BJ (cell line): ENCODE data around the gene ACBD7. TPM values are rescaled to one million over a fixed set of nuclear protein-coding genes. Genes with fewer than 3 reads are reported as not detected.
A peak's percentile ranks its signal among the peaks of the same experiment; 100 is the strongest.

Experiments used
- CTCF ChIA-PET: fragments of 350-600 bp; formaldehyde crosslinking; extraction: SDS; loops from one replicate; lab custom pipeline; 2021; ENCODE audit warnings: antibody characterized with exemption, inconsistent platforms; lab: Yijun Ruan, JAX
- POLR2A ChIA-PET: fragments of 300-600 bp; sonication (Branson Sonifier 250); formaldehyde crosslinking; extraction: SDS; loops from one replicate; lab custom pipeline; 2021; ENCODE audit warnings: antibody characterized with exemption; lab: Charles Lee
- DNase-seq: peaks from one replicate; pipeline ENCODE4 v3.0.0-alpha.2; 2011; ENCODE audit warnings: low read depth
- H3K27me3 ChIP-seq: 2 replicates; pipeline ENCODE4 v1.6.0; 2011; ENCODE audit warnings: low read length; ENCODE audit not compliant: control insufficient read depth, insufficient read depth
- H3K36me3 ChIP-seq: 2 replicates; pipeline ENCODE4 v1.5.1; 2011; ENCODE audit warnings: low read length; ENCODE audit not compliant: control insufficient read depth, insufficient read depth
- H3K4me3 ChIP-seq: 2 replicates; pipeline ENCODE4 v1.5.1; 2011; ENCODE audit warnings: low read depth, mild to moderate bottlenecking, control low read depth, low read length
- polyA plus RNA-seq: library from polyadenylated mRNA; depleted of rRNA; stranded (reverse); fragments of >200 nt; gene quantifications from 2 replicates; pipeline ENCODE4 v1.2.3, GENCODE V29; 2011
- TF ChIP-seq, protein P1 (sequence below): IDR thresholded peaks from 2 replicates; pipeline ENCODE4 v1.5.1; 2011; ENCODE audit warnings: low read depth, mild to moderate bottlenecking, control low read depth, inconsistent platforms, low read length, moderate library complexity; ENCODE audit not compliant: insufficient read depth

The ACBD7 gene
- polyA plus RNA-seq, 1 experiment = 0.76 TPM

DNA sequence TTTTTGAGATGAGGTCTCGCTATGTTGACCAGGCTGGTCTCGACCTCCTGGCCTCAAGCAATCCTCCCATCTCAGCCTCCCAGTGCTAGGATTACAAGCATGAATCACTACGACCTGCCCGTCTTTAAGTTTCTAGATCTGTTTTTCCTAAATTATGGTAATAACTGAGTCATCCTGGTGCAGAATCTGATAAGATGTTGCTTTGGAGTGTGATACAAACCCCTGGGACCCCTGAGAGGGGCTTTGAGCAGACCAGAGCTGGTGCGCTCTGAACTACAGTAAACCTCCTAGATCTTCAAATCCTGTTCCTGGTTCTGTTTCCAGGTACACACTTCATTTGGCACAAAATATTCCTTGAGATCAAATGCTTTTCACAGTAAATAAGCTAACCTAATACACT, 42.8 kb upstream of the ACBD7 start:
- H3K4me3 ChIP-seq = no peak overlapping the region
- no peaks in the 10 kb centered on the region for H3K27me3 ChIP-seq
- CTCF ChIA-PET = interaction anchor here (0.6 kb wide), 1 partner anchor 21 kb away, joined by 4 read pairs; no protein-coding TSS in a partner anchor
- TF ChIP-seq, protein P1, sequence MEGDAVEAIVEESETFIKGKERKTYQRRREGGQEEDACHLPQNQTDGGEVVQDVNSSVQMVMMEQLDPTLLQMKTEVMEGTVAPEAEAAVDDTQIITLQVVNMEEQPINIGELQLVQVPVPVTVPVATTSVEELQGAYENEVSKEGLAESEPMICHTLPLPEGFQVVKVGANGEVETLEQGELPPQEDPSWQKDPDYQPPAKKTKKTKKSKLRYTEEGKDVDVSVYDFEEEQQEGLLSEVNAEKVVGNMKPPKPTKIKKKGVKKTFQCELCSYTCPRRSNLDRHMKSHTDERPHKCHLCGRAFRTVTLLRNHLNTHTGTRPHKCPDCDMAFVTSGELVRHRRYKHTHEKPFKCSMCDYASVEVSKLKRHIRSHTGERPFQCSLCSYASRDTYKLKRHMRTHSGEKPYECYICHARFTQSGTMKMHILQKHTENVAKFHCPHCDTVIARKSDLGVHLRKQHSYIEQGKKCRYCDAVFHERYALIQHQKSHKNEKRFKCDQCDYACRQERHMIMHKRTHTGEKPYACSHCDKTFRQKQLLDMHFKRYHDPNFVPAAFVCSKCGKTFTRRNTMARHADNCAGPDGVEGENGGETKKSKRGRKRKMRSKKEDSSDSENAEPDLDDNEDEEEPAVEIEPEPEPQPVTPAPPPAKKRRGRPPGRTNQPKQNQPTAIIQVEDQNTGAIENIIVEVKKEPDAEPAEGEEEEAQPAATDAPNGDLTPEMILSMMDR = no peak
- POLR2A ChIA-PET = interaction anchor here (0.6 kb wide), 1 partner anchor 588 kb away, joined by 3 read pairs; no protein-coding TSS in a partner anchor
- DNase-seq = no peak
- peaks cover 20% of the 10 kb centered on the region for H3K36me3 ChIP-seq

DNA sequence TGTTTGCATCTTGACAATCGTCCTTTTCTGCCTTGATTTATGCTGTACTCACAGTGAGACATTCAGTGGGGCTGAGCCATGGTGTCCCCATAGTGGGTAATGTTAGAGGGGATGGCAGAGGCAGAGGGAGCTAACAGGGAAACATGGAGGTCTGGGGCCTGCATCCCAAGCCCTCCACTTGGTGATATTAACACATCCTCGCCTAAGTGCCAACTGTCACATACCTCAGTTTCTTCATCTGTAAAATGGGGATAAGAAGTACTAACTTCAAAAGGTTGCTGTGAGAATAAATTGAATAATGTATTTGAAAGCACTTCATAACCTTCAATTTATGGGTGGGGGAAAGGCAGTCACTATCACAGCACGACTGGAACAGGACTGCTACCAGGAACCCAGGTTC, 36.3 kb upstream of the ACBD7 start:
- Histone ChIP-seq H3K4me3 (no peak overlapping the region), H3K36me3 (peaks cover 6% of the 10 kb centered on the region), H3K27me3 (no peaks in the 10 kb centered on the region)
- POLR2A ChIA-PET = no interaction called here
- DNase-seq = no peak
- CTCF ChIA-PET = interaction anchor here (1.3 kb wide), 1 partner anchor 19 kb away, joined by 4 read pairs; no protein-coding TSS in a partner anchor
- TF ChIP-seq, protein P1 = no peak

GRCh38 chr10:15124190-15124589, 35.6 kb upstream of the ACBD7 start:
- ChIA-PET CTCF (interaction anchor here (0.6 to 1.3 kb wide), 2 partner anchors 18 to 153 kb away, joined by 3 to 4 read pairs; no protein-coding TSS in a partner anchor), POLR2A (no interaction called here)
- DNase-seq = no peak
- no peak overlapping the region for H3K4me3 ChIP-seq
- no peaks in the 10 kb centered on the region for H3K27me3 ChIP-seq
- peaks cover 9% of the 10 kb centered on the region for H3K36me3 ChIP-seq
- TF ChIP-seq, protein P1 = no peak

GRCh38 chr10:15123749-15124184, 35.2 kb upstream of the ACBD7 start:
- Histone ChIP-seq H3K27me3 (no peaks in the 10 kb centered on the region), H3K36me3 (peaks cover 12% of the 10 kb centered on the region), H3K4me3 (no peak overlapping the region)
- TF ChIP-seq, protein P1 = no peak
- peak; percentile 65 for DNase-seq
- CTCF ChIA-PET = interaction anchor here (0.6 to 1.3 kb wide), 2 partner anchors 18 to 152 kb away, joined by 3 to 4 read pairs; no protein-coding TSS in a partner anchor
- POLR2A ChIA-PET = no interaction called here

GRCh38 chr10:15122477-15123030, 34.0 kb upstream of the ACBD7 start:
- Histone ChIP-seq H3K4me3 (no peak overlapping the region), H3K27me3 (no peaks in the 10 kb centered on the region), H3K36me3 (peaks cover 14% of the 10 kb centered on the region)
- CTCF ChIA-PET = no interaction called here
- POLR2A ChIA-PET = no interaction called here
- TF ChIP-seq, protein P1 = no peak
- no peak for DNase-seq
